HG02943 (cell line): Measurements from ENCODE around the gene POLG.
"Not testable (repeated sequence)": the region's sequence is repeated elsewhere in the genome, so short reads cannot be mapped to it uniquely, and the experiment has no call there.

Source experiments
- ATAC-seq: cut with Tn5 transposase; IDR thresholded peaks from one replicate; pipeline ENCODE4 v1.9.1; 2021; ENCODE audit warnings: mild to moderate bottlenecking, low read depth, moderate library complexity; ENCODE audit not compliant: unreplicated experiment

Gene POLG

GRCh38 chr15:89299896-89300295 lies 34.7 kb downstream of the POLG start:
- no peak for ATAC-seq

- ATAC-seq: no peak
Observed at GRCh38 chr15:89293012-89293411, 41.6 kb downstream of the POLG start.

- no peak for ATAC-seq
Observed at GRCh38 chr15:89291934-89292438, 42.6 kb downstream of the POLG start.

GRCh38 chr15:89283201-89283600 lies 51.4 kb downstream of the POLG start:
- no peak for ATAC-seq

- no peak for ATAC-seq
Observed at GRCh38 chr15:89282631-89283030, 52.0 kb downstream of the POLG start.

GRCh38 chr15:89278307-89278706 lies 56.3 kb downstream of the POLG start:
- ATAC-seq: no peak

- ATAC-seq: not testable (repeated sequence)
Observed at GRCh38 chr15:89277281-89277680, 57.3 kb downstream of the POLG start.
